ENCODE data around the gene DHDDS.

- no peak for TF ChIP-seq CTCF (conservative IDR thresholded peaks at IDR 0.05 in 1 of 2, IDR thresholded peaks at IDR 0.05 in 1 of 2; ENCODE audit: extremely low read depth in 1 of 2, insufficient read depth in 1 of 2, low read depth in 1 of 2, low read length in 2 of 2)
- TF ChIP-seq EZH2 (IDR thresholded peaks at IDR 0.05; ENCODE audit: borderline replicate concordance, low read length): no peak
These were observed 64.7 kb downstream of the DHDDS start for GRCh38 chr1:26496861-26497260.

All from mammary epithelial cell (primary cell).